ENCODE results near the gene WDR35.

- TF ChIP-seq CTCF (conservative IDR thresholded peaks at IDR 0.05; ENCODE audit: low read depth, low read length) (no peak), EZH2phosphoT487 (IDR thresholded peaks at IDR 0.05; ENCODE audit: borderline replicate concordance, low read length) (no peak)
Measured at GRCh38 chr2:19872302-19872701, 117.6 kb downstream of the WDR35 start.
